Endothelial cell of umbilical vein (primary cell): ENCODE measurements around the gene RPUSD4. TPM values are rescaled to one million over a fixed set of nuclear protein-coding genes. Genes with fewer than 3 reads are reported as not detected.

Experiments used
- BruUV-seq: library from RNA; stranded (reverse); fragments of 400-500 nt; replicated peaks from 2 replicates; lab custom pipeline; 2021; lab: Mats Ljungman, UMichigan
- CTCF ChIA-PET: fragments of 300-600, 350-600 bp; sonication (Branson Sonifier 250); formaldehyde crosslinking; loops from one replicate; lab custom pipeline; 2021; ENCODE audit warnings: antibody characterized with exemption, inconsistent platforms; lab: Charles Lee
- POLR2A ChIA-PET: fragments of 300-600, 350-600 bp; sonication (Branson Sonifier 250); formaldehyde crosslinking; loops from one replicate; lab custom pipeline; 2021; ENCODE audit warnings: antibody characterized with exemption, inconsistent platforms; lab: Charles Lee
- DNase-seq: peaks from one replicate; pipeline ENCODE4 v3.0.0-alpha.2; 2011; ENCODE audit warnings: low read depth, low spot score
- FAIRE-seq: peaks from 2 replicates; lab custom pipeline; 2011; peaks lifted over from hg19 to GRCh38; lab: Jason Lieb, UNC
- H2AFZ ChIP-seq: 2 replicates; pipeline ENCODE4 v1.6.0; 2012; ENCODE audit warnings: low read depth, low read length, control low read depth, inconsistent platforms
- H3K27ac ChIP-seq: 2 replicates; pipeline ENCODE4 v1.5.1; 2011; ENCODE audit warnings: low read depth, mild to moderate bottlenecking, control low read depth, low read length, moderate library complexity; ENCODE audit not compliant: insufficient read depth
- H3K27me3 ChIP-seq, 2 experiments: 2 replicates each; pipeline versions ENCODE4 v1.6.0 to v1.6.1; 2011; ENCODE audit warnings: low read length in 2 of 2, mixed read lengths in 1 of 2; ENCODE audit not compliant: control insufficient read depth in 2 of 2, insufficient read depth in 2 of 2
- H3K36me3 ChIP-seq, 2 experiments: 2 replicates in 1 of 2; 3 replicates in 1 of 2; pipeline ENCODE4 v1.5.1; 2011; ENCODE audit warnings: low read length in 2 of 2, mild to moderate bottlenecking in 1 of 2, moderate library complexity in 1 of 2; ENCODE audit not compliant: control insufficient read depth in 2 of 2, insufficient read depth in 2 of 2; ENCODE audit errors: extremely low read depth in 1 of 2
- H3K4me1 ChIP-seq: 3 replicates; pipeline ENCODE4 v1.5.1; 2011; ENCODE audit warnings: mild to moderate bottlenecking, low read length; ENCODE audit not compliant: control insufficient read depth, insufficient read depth; ENCODE audit errors: extremely low read depth
- H3K4me2 ChIP-seq: 2 replicates; pipeline ENCODE4 v1.6.1; 2011; ENCODE audit warnings: low read length, control low read depth, mixed read lengths; ENCODE audit not compliant: insufficient read depth
- H3K4me3 ChIP-seq, 3 experiments: fragments of 200-600 bp in 1 of 3; sonication (generic), shearing (Covaris generic) in 1 of 3; replicated peaks in 1 of 3; 2 replicates each; pipeline ENCODE4 v1.5.1; 2011 to 2016; ENCODE audit warnings: control low read depth in 3 of 3, low read length in 3 of 3, mild to moderate bottlenecking in 2 of 3, inconsistent platforms in 1 of 3, low read depth in 1 of 3, moderate library complexity in 1 of 3; ENCODE audit not compliant: insufficient read depth in 1 of 3
- H3K79me2 ChIP-seq: 2 replicates; pipeline ENCODE4 v1.6.0; 2012; ENCODE audit warnings: low read length, inconsistent platforms; ENCODE audit not compliant: control insufficient read depth, insufficient read depth
- H3K9ac ChIP-seq: replicated peaks from 2 replicates; pipeline ENCODE3; 2011; ENCODE audit warnings: low read length, control low read depth; ENCODE audit not compliant: insufficient read depth; ENCODE audit errors: extremely low read depth
- H3K9me1 ChIP-seq: replicated peaks from 3 replicates; pipeline ENCODE4 v1.6.0; 2011; ENCODE audit warnings: mild to moderate bottlenecking, low read length; ENCODE audit not compliant: control insufficient read depth, insufficient read depth; ENCODE audit errors: extremely low read depth
- H3K9me3 ChIP-seq: replicated peaks from 2 replicates; pipeline ENCODE4 v1.5.1; 2012; ENCODE audit warnings: low read length, inconsistent platforms; ENCODE audit not compliant: control insufficient read depth, insufficient read depth
- H4K20me1 ChIP-seq: replicated peaks from 2 replicates; pipeline ENCODE3; 2011; ENCODE audit warnings: mild to moderate bottlenecking, low read length; ENCODE audit not compliant: control insufficient read depth, insufficient read depth; ENCODE audit errors: extremely low read depth
- CTCF ChIP-seq, 2 donors: IDR thresholded peaks; 1 replicate in 1 of 2; 2 replicates in 1 of 2; pipeline ENCODE4 v1.5.1; 2011; ENCODE audit warnings: low read length in 2 of 2, mild to moderate bottlenecking in 2 of 2, moderate library complexity in 2 of 2, control low read depth in 1 of 2, inconsistent platforms in 1 of 2, low read depth in 1 of 2; ENCODE audit not compliant: insufficient read depth in 1 of 2; ENCODE audit errors: extremely low read depth in 1 of 2
- EZH2 ChIP-seq: IDR thresholded peaks from 2 replicates; pipeline ENCODE4 v1.6.1; 2012; ENCODE audit warnings: borderline replicate concordance, low read depth, mild to moderate bottlenecking, moderate library complexity, low read length, inconsistent platforms; ENCODE audit not compliant: severe bottlenecking
- FOS ChIP-seq: IDR thresholded peaks from 2 replicates; pipeline ENCODE4 v1.6.1; 2011; ENCODE audit warnings: mild to moderate bottlenecking, low read length, moderate library complexity, borderline replicate concordance; ENCODE audit not compliant: insufficient read depth
- GATA2 ChIP-seq: IDR thresholded peaks from 2 replicates; pipeline ENCODE4 v1.7.0; 2011; ENCODE audit warnings: low read depth, mild to moderate bottlenecking, moderate library complexity, mixed read lengths, low read length; ENCODE audit not compliant: insufficient read length, insufficient read depth
- JUN ChIP-seq: IDR thresholded peaks from 2 replicates; pipeline ENCODE4 v1.6.1; 2011; ENCODE audit warnings: borderline replicate concordance, low read depth; ENCODE audit not compliant: insufficient read length, insufficient read depth
- MAX ChIP-seq: IDR thresholded peaks from 2 replicates; pipeline ENCODE4 v1.6.1; 2011; ENCODE audit not compliant: insufficient read depth, insufficient read length
- MYC ChIP-seq: IDR thresholded peaks from one replicate; pipeline ENCODE4 v1.6.1; 2011; ENCODE audit warnings: mild to moderate bottlenecking, low read depth, low read length
- POLR2A ChIP-seq: IDR thresholded peaks from 2 replicates; pipeline ENCODE4 v1.6.1; 2012; ENCODE audit warnings: low read depth, mild to moderate bottlenecking, control low read depth, low read length
- POLR2AphosphoS5 ChIP-seq: IDR thresholded peaks from 2 replicates; pipeline ENCODE4 v1.6.1; 2012; ENCODE audit warnings: low read depth, mild to moderate bottlenecking, control low read depth, low read length, moderate library complexity; ENCODE audit not compliant: insufficient read depth
- dilution Hi-C: fragments of 300-500 bp; cut with MboI; formaldehyde crosslinking; loops from one replicate; pipeline ENCODE4 v1.15.0; 2019; ENCODE audit warnings: low sequenced_read_pairs; ENCODE audit not compliant: extremely low pct_ligation_motif_present
- intact Hi-C: fragments of 100-400 bp; cut with micrococcal nuclease; formaldehyde crosslinking; loops from one replicate; pipeline ENCODE4 v1.10.0; 2022
- polyA plus RNA-seq, 4 experiments: library from polyadenylated mRNA; depleted of rRNA in 3 of 4; stranded (reverse) in 3 of 4; unstranded in 1 of 4; fragments of >200 nt; gene quantifications; 2 replicates each; pipeline versions ENCODE4 v1.2.1 to v1.2.3, GENCODE V29; 2011 to 2012; ENCODE audit warnings: missing spikeins in 1 of 4
- total RNA-seq: library from RNA; stranded (reverse); gene quantifications from 2 replicates; pipeline ENCODE4 v1.2.3, GENCODE V29; 2021

RPUSD4 gene
- total and polyA plus RNA-seq, 2 donors (not counting 3 experiments of a cell fraction or from before 2014, with no cell fraction given), result 37.8 to 40.8 TPM

DNA sequence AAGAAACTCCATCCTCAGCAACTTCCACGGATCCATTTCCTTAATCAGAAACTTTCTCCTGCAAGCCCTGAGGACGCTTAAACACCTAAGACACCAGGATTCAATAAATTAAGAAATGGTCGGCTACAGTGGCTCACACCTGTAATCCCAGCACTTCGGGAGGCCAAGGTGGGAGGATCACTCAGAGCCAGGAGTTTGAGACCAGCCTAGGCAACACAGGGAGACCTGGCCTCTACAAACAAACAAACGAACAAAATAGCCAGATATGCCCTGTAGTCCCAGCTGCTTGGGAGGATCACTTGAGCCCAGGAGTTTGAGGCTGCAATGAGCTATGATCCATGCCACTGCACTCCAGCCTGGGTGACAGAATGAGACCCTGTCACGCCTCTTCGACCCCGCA is 46.7 kb downstream of the RPUSD4 start:
- intact Hi-C loops, result no loop called here
- TF ChIP-seq GATA2 (no peak), CTCF (IDR thresholded peaks at IDR 0.05; ENCODE audit: extremely low read depth in 1 of 2, insufficient read depth in 1 of 2, low read depth in 1 of 2, low read length in 2 of 2) (no peak), MAX (no peak), FOS (no peak), EZH2 (no peak), POLR2AphosphoS5 (no peak), JUN (no peak), MYC (no peak), POLR2A (no peak)
- Histone ChIP-seq H3K9me3 (no peaks in the 10 kb centered on the region), H3K9me1 (no peaks in the 10 kb centered on the region), H3K79me2 (no peaks in the 10 kb centered on the region), H3K4me3 (no peak overlapping the region), H3K4me2 (no peak overlapping the region), H3K27me3 (peaks cover 0 to 6% of the 10 kb centered on the region in 2 experiments), H3K27ac (no peak overlapping the region), H3K36me3 (no peaks in the 10 kb centered on the region), H4K20me1 (no peaks in the 10 kb centered on the region), H3K9ac (no peak overlapping the region), H2AFZ (no peak overlapping the region), H3K4me1 (no peaks in the 10 kb centered on the region)
- ChIA-PET CTCF (no interaction called here), POLR2A (no interaction called here)
- no peak for FAIRE-seq
- dilution Hi-C loops, result no loop called here
- no peak for DNase-seq
- no TSS peak for BruUV-seq
